Suppressor macrophage (primary cell): Measurements from ENCODE around the gene NWD2.
"Not testable (repeated sequence)": the region's sequence is repeated elsewhere in the genome, so short reads cannot be mapped to it uniquely, and the experiment has no call there.

ENCODE experiments used
- DNase-seq, 4 experiments: peaks; one replicate each; pipeline ENCODE4 v3.0.0-alpha.2; 2020 to 2022

NWD2 gene

GRCh38 chr4:37467223-37467622 is 222.7 kb downstream of the NWD2 start:
- DNase-seq: no peak

GRCh38 chr4:37467824-37468223 is 223.3 kb downstream of the NWD2 start:
- DNase-seq: no peak

- DNase-seq: no peak
Observed at GRCh38 chr4:37469286-37469685, 224.7 kb downstream of the NWD2 start.

GRCh38 chr4:37470245-37470644 is 225.7 kb downstream of the NWD2 start:
- DNase-seq: no peak

DNA sequence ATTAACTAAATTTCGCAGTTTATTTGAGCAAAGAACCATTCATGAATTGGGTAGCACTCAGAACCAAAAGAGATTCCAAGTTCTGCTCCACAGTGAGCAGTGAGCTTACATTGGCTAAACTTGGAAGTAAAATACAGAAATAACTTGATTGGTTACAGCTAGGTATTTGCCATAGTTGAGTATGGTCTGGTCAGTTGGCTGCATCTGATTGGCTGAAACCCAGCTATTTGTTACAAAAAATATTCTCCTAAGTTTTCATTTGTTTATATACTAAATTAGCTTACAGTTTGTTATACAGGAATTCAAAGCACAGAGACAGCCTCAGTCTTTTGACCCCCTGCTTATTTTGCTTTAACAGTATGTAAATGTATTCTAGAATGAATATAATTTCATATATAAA is 226.6 kb downstream of the NWD2 start:
- DNase-seq: no peak

- peak; percentile 49 to 78 (median 64) for DNase-seq
Observed at GRCh38 chr4:37471971-37472370, 227.4 kb downstream of the NWD2 start.

GRCh38 chr4:37473807-37474206 is 229.3 kb downstream of the NWD2 start:
- DNase-seq: no peak

DNA sequence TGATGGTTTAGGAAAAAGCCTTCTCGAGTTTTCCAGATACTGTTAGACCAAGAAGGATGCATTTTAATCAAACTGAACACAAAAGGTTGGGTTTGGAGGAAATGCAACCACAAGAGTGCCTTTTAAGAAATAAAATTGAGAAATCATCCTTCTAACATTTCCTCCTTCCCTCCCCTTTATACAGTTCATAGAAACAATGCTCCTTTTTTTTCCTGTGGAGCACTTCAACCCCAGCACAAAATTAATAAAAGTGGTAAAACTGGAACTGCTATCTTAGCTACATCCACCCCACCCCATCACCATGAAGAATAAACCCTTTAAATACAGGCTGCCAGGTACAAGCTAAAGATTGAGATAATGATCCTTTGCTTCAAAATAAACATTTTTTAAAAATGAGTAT is 230.5 kb downstream of the NWD2 start:
- DNase-seq: no peak

- DNase-seq: no peak
Observed at GRCh38 chr4:37475776-37476175, 231.2 kb downstream of the NWD2 start.

DNA sequence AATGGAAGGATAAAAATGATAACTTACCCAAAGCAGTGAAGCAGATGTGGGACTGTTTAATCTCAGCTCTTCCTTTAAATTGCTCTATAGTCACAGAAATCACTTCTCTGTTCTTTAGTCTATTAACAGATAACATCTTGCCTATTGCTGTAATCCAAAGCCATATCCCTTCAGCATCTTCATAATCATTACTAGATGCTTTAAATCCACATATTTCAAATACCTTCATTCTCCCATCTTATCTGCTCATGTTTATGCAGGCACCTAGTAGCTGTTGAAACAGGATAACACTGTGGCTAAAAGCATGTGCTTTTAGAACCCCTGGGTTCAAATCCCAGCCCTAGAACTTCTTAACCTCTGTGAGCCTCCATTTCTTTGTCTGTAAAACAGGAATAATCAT is 231.7 kb downstream of the NWD2 start:
- DNase-seq: no peak

GRCh38 chr4:37476691-37477090 is 232.1 kb downstream of the NWD2 start:
- DNase-seq: no peak

DNA sequence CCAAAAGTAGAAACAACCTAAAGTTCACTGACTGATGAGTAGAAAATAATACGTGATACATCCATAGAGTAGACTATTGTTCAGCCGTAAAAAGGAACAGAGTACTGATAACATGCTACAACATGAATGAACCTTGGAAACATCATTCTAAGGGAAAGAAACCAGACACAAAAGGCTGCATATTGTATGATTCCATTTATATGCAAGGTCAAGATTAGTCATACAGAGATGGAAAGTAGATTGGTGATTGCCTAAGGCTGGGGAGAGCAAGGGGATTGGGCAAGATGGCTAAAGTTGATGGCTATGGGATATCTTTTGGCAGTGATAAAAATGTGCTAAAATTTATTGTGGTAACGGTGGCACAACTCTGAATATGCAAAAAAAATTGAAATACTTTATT is 232.6 kb downstream of the NWD2 start:
- no peak for DNase-seq

DNA sequence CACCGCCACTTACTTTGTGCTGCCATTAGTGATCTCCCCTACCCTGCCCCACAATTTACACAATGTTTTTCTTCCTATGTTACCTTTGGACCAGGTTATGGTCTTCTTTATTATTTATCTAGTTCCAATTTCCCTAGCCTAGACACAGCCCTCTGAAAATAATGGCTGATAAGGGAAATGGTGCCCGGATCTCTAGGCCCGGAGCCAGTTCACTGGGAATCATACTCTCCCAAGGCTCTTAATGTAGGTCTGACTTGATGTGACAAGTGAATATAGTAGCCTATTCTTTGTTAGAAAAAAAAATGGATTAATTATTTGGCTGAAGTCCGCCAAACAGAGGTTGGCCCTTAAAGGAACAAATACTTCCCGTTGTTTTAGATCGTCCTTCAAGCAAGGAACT is 233.6 kb downstream of the NWD2 start:
- no peak for DNase-seq

- no peak for DNase-seq
Observed at GRCh38 chr4:37480509-37480908, 236.0 kb downstream of the NWD2 start.

GRCh38 chr4:37481547-37482122 is 237.1 kb downstream of the NWD2 start:
- DNase-seq: peak in 1 of 4 experiments; percentile 4

DNA sequence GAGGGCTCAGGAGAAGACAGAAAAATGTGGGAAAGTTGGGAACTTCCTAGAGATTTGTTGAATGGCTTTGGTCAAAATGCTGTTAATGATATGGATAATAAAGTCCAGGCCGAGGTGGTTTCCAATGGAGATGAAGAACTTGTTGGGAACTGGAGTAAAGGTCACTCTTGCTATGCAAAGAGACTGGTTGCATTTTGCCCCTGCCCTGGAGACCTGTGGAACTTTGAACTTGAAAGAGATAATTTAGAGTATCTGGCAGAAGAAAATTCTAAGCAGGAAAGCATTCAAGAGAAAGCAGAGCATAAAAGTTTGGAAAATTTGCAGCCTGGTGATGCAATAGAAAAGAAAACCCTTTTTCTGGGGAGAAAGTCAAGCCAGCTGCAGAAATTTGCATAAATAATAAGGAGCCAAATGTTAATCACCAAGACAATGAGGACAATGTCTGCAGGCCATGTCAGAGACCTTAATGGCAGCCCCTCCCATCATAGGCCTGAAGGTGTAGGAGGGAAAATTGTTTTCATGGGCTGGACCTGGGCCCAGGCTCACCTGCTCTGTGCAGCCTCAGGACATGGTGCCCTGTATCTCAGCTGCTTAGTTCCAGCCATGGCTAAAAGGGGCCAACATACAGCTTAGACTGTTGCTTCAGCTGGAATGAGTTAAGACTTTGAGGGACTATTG is 237.8 kb downstream of the NWD2 start:
- DNase-seq: no peak

DNA sequence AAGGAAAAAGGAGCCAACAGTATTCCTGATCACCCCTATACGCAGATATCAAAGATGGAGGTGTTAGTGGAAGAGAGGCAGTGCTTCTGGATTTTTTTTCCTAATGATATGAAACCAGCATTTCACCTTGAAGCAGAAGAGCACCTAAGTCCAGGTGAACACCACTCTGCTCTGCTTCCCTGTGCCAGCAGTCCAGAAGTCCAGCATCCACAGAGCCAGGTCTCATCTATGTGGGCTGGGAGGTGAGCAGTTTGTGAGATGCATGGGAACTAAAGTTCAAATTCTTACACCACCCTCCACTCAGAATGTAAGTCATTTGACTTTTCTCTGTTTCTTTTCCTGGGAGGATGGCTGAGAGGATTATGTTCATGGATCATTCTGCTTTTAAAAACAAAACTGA is 239.1 kb downstream of the NWD2 start:
- DNase-seq: no peak

- DNase-seq: no peak
Observed at GRCh38 chr4:37486166-37486565, 241.6 kb downstream of the NWD2 start.

DNA sequence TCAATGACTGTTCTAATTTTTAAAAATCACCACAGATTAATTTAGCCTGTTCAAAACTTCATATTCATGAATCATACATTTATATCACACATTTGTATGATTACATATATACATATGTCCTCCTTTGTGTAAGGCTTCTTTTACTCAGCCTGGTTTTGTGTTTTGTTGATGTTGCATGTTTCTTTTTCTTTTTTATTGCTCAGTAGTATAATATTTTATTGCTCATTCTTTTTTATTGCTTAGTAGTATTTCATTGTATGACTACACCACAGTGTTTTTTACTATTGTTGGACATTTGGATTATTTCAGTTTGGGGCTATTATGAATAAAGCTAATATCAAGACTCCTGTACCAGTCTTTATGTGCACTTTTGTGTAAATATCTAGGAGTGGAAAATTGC is 243.1 kb downstream of the NWD2 start:
- no peak for DNase-seq

DNA sequence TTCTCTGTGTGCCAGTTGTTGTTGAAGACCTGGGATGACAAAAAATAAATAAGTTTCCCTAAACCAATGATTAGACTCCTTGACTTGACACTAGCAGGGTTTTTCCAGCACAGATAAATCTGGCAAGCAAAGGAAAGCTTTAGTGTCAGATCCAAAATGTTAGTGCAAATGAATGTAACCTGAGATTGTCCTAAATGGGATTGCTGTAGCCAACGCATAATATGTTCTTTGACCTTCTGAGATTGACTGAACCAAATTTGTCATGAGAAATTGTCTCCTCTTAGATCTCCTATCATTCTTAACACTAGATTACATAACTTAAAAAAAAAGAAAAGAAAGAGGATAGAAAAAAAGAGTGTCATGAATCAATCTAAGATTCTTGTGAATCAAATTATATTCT is 245.2 kb downstream of the NWD2 start:
- no peak for DNase-seq

- DNase-seq: no peak
Observed at GRCh38 chr4:37490391-37491347, 246.1 kb downstream of the NWD2 start.

GRCh38 chr4:37495353-37495752 is 250.8 kb downstream of the NWD2 start:
- not testable (repeated sequence) for DNase-seq
